Liver (tissue), 3 donors: ENCODE results near the gene SEPHS1.

Experiments used
- FOXA1 ChIP-seq: IDR thresholded peaks from 2 replicates; pipeline ENCODE4 v1.6.1; 2016; ENCODE audit warnings: antibody characterized with exemption
- TF ChIP-seq, protein P1 (sequence below): IDR thresholded peaks from 2 replicates; pipeline ENCODE4 v1.6.1; 2016; ENCODE audit warnings: antibody characterized with exemption
- TF ChIP-seq, protein P2 (sequence below): fragments of 150-350 bp; IDR thresholded peaks from 2 replicates; pipeline ENCODE4 v1.5.1; 2017; ENCODE audit warnings: improper control_type of control experiment, low read depth, low read length; ENCODE audit not compliant: missing input control
- TF ChIP-seq, protein P3 (sequence below): IDR thresholded peaks from 2 replicates; pipeline ENCODE4 v1.6.1; 2016; ENCODE audit warnings: antibody characterized with exemption
- TF ChIP-seq, protein P4 (sequence below): IDR thresholded peaks from 2 replicates; pipeline ENCODE4 v1.6.1; 2016; ENCODE audit warnings: antibody characterized with exemption, mild to moderate bottlenecking
- donor health status: healthy.
- donor health status: healthy.

DNA sequence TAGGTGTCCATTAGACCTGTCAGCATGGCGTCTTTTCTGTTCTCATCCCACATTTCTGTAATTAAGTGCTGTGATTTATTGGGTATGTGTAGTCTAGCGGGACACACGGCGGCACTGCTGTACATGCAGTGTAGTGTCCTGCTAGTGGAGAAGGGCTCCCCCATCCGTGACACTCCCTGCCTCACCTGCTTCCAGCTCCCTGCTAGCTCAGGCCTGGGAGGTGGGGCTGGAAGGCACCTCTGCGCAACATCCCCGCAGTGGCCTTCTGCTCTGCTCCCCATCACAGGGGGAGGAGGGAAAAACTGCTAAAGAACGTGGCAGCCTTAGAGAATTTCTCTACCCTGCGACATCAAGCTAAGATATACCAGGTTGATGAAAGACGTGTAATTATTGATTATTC, 19.5 kb downstream of the SEPHS1 start:
- TF ChIP-seq, protein P1, sequence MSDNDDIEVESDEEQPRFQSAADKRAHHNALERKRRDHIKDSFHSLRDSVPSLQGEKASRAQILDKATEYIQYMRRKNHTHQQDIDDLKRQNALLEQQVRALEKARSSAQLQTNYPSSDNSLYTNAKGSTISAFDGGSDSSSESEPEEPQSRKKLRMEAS = no peak
- TF ChIP-seq, protein P2, sequence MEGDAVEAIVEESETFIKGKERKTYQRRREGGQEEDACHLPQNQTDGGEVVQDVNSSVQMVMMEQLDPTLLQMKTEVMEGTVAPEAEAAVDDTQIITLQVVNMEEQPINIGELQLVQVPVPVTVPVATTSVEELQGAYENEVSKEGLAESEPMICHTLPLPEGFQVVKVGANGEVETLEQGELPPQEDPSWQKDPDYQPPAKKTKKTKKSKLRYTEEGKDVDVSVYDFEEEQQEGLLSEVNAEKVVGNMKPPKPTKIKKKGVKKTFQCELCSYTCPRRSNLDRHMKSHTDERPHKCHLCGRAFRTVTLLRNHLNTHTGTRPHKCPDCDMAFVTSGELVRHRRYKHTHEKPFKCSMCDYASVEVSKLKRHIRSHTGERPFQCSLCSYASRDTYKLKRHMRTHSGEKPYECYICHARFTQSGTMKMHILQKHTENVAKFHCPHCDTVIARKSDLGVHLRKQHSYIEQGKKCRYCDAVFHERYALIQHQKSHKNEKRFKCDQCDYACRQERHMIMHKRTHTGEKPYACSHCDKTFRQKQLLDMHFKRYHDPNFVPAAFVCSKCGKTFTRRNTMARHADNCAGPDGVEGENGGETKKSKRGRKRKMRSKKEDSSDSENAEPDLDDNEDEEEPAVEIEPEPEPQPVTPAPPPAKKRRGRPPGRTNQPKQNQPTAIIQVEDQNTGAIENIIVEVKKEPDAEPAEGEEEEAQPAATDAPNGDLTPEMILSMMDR = no peak
- TF ChIP-seq, protein P3, sequence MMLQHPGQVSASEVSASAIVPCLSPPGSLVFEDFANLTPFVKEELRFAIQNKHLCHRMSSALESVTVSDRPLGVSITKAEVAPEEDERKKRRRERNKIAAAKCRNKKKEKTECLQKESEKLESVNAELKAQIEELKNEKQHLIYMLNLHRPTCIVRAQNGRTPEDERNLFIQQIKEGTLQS = no peak
- no peak for TF ChIP-seq FOXA1
- TF ChIP-seq, protein P4, sequence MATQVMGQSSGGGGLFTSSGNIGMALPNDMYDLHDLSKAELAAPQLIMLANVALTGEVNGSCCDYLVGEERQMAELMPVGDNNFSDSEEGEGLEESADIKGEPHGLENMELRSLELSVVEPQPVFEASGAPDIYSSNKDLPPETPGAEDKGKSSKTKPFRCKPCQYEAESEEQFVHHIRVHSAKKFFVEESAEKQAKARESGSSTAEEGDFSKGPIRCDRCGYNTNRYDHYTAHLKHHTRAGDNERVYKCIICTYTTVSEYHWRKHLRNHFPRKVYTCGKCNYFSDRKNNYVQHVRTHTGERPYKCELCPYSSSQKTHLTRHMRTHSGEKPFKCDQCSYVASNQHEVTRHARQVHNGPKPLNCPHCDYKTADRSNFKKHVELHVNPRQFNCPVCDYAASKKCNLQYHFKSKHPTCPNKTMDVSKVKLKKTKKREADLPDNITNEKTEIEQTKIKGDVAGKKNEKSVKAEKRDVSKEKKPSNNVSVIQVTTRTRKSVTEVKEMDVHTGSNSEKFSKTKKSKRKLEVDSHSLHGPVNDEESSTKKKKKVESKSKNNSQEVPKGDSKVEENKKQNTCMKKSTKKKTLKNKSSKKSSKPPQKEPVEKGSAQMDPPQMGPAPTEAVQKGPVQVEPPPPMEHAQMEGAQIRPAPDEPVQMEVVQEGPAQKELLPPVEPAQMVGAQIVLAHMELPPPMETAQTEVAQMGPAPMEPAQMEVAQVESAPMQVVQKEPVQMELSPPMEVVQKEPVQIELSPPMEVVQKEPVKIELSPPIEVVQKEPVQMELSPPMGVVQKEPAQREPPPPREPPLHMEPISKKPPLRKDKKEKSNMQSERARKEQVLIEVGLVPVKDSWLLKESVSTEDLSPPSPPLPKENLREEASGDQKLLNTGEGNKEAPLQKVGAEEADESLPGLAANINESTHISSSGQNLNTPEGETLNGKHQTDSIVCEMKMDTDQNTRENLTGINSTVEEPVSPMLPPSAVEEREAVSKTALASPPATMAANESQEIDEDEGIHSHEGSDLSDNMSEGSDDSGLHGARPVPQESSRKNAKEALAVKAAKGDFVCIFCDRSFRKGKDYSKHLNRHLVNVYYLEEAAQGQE = no peak
